ENCODE results near the gene RORB. TPM values are rescaled to one million over a fixed set of nuclear protein-coding genes. Genes with fewer than 3 reads are reported as not detected.

RORB gene
- total RNA-seq, 1 experiment from 2014 or later: 8.7 TPM

GRCh38 chr9:74639112-74639511, 142.0 kb downstream of the RORB start:
- H3K36me3 Mint-ChIP-seq: no peaks in the 10 kb centered on the region
- ChIA-PET CTCF (no interaction called here), POLR2A (no interaction called here)
- H3K4me1 Mint-ChIP-seq: peaks cover 10% of the 10 kb centered on the region
- DNase-seq (ENCODE audit: low spot score): no peak
- no peak overlapping the region for H3K27ac Mint-ChIP-seq
- no peak for ATAC-seq
- no peak for TF ChIP-seq JAZF1 (CRISPR knock-in tag; IDR thresholded peaks at IDR 0.05)
- TF ChIP-seq ZBTB21 (CRISPR knock-in tag; IDR thresholded peaks at IDR 0.05; ENCODE audit: borderline replicate concordance): no peak
- TF ChIP-seq USF2 (CRISPR knock-in tag; IDR thresholded peaks at IDR 0.05): peak; percentile 72
- no peak overlapping the region for H3K4me3 Mint-ChIP-seq
- H3K27me3 Mint-ChIP-seq (ENCODE audit: low read depth): no peaks in the 10 kb centered on the region
- H3K9me3 Mint-ChIP-seq: no peaks in the 10 kb centered on the region

GRCh38 chr9:74642376-74642775, 145.2 kb downstream of the RORB start:
- H3K4me3 Mint-ChIP-seq: no peak overlapping the region
- POLR2A ChIA-PET: no interaction called here
- ATAC-seq (no peak), DNase-seq (ENCODE audit: low spot score) (no peak)
- H3K36me3 Mint-ChIP-seq: no peaks in the 10 kb centered on the region
- no peak overlapping the region for H3K27ac Mint-ChIP-seq
- H3K27me3 Mint-ChIP-seq (ENCODE audit: low read depth): no peaks in the 10 kb centered on the region
- H3K9me3 Mint-ChIP-seq: no peaks in the 10 kb centered on the region
- CTCF ChIA-PET: no interaction called here
- TF ChIP-seq E2F4 (CRISPR knock-in tag; IDR thresholded peaks at IDR 0.05; ENCODE audit: borderline replicate concordance, low read depth) (no peak), AR (CRISPR knock-in tag; IDR thresholded peaks at IDR 0.05) (no peak), PRRX2 (CRISPR knock-in tag; IDR thresholded peaks at IDR 0.05) (no peak), CBFB (CRISPR knock-in tag; IDR thresholded peaks at IDR 0.05; ENCODE audit: low read depth) (no peak), JUN (CRISPR knock-in tag; IDR thresholded peaks at IDR 0.05) (no peak), FOXP1 (CRISPR knock-in tag; IDR thresholded peaks at IDR 0.05; ENCODE audit: borderline replicate concordance) (no peak), USF1 (CRISPR knock-in tag; IDR thresholded peaks at IDR 0.05) (no peak), ZMAT4 (CRISPR knock-in tag; IDR thresholded peaks at IDR 0.05) (no peak), ZNF121 (CRISPR knock-in tag; IDR thresholded peaks at IDR 0.05) (no peak), ATF1 (CRISPR knock-in tag; IDR thresholded peaks at IDR 0.05) (no peak), ZNF416 (CRISPR knock-in tag; IDR thresholded peaks at IDR 0.05) (no peak), ZBTB43 (CRISPR knock-in tag; IDR thresholded peaks at IDR 0.05) (no peak)
- H3K4me1 Mint-ChIP-seq: peaks cover 10% of the 10 kb centered on the region

- Mint-ChIP-seq H3K4me3 (no peak overlapping the region), H3K27ac (no peak overlapping the region), H3K4me1 (peaks cover 10% of the 10 kb centered on the region), H3K27me3 (ENCODE audit: low read depth) (no peaks in the 10 kb centered on the region), H3K9me3 (no peaks in the 10 kb centered on the region), H3K36me3 (no peaks in the 10 kb centered on the region)
- ChIA-PET CTCF (interaction anchor here (1.2 to 1.7 kb wide), 2 partner anchors 10 to 33 kb away, joined by 3 to 6 read pairs; no protein-coding TSS in a partner anchor), POLR2A (interaction anchor here (0.9 kb wide), 1 partner anchor 896 kb away, joined by 3 read pairs; no protein-coding TSS in a partner anchor)
- TF ChIP-seq ZMAT4 (CRISPR knock-in tag; IDR thresholded peaks at IDR 0.05) (no peak), ZNF219 (CRISPR knock-in tag; IDR thresholded peaks at IDR 0.05; ENCODE audit: borderline replicate concordance) (no peak), ZNF138 (CRISPR knock-in tag; conservative IDR thresholded peaks at IDR 0.05) (no peak), FOXP1 (CRISPR knock-in tag; IDR thresholded peaks at IDR 0.05; ENCODE audit: borderline replicate concordance) (no peak), JAZF1 (CRISPR knock-in tag; IDR thresholded peaks at IDR 0.05) (no peak), ELF4 (CRISPR knock-in tag; IDR thresholded peaks at IDR 0.05; ENCODE audit: low read depth) (no peak), ARID4B (CRISPR knock-in tag; IDR thresholded peaks at IDR 0.05; ENCODE audit: borderline replicate concordance) (no peak)
- no peak for DNase-seq (ENCODE audit: low spot score)
- no peak for ATAC-seq
Measured at GRCh38 chr9:74643303-74643923, 146.3 kb downstream of the RORB start.
